Hematopoietic multipotent progenitor cell (in vitro differentiated cells): Measurements from ENCODE around the gene MYL9. TPM values are rescaled to one million over a fixed set of nuclear protein-coding genes. Genes with fewer than 3 reads are reported as not detected.
"Not testable (repeated sequence)": the region's sequence is repeated elsewhere in the genome, so short reads cannot be mapped to it uniquely, and the experiment has no call there.

ENCODE experiments used
- DNase-seq, 3 donors: peaks; one replicate each; pipeline ENCODE4 v3.0.0-alpha.2; 2011 to 2015; ENCODE audit warnings: low read depth in 2 of 3, low spot score in 2 of 3
- total RNA-seq: library from RNA; depleted of rRNA; stranded (reverse); fragments of >200 nt; gene quantifications from one replicate; pipeline ENCODE4 v1.2.3, GENCODE V29; 2012

Gene MYL9
- total RNA-seq, 1 donor: 0.81 TPM

DNA sequence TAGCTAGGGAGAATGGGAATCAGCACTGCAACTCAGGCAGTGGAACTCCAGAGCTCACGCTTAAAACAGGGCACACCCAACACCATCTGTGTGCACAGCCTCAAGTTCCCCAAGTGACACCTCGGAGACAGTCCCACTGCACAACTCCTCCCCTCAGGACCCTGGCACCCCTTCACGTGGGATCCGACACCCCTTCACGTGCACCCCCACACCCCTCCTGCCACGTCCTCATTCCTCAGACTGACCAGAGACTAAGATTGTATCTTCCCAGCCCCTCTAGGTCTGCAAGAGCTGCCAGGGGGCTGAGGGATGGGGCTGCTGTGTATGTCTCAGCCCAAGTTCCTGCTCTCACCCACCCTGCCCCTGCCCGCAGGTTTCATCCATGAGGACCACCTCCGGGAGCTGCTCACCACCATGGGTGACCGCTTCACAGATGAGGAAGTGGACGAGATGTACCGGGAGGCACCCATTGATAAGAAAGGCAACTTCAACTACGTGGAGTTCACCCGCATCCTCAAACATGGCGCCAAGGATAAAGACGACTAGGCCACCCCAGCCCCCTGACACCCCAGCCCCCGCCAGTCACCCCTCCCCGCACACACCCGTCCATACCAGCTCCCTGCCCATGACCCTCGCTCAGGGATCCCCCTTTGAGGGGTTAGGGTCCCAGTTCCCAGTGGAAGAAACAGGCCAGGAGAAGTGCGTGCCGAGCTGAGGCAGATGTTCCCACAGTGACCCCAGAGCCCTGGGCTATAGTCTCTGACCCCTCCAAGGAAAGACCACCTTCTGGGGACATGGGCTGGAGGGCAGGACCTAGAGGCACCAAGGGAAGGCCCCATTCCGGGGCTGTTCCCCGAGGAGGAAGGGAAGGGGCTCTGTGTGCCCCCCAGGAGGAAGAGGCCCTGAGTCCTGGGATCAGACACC is 7.6 kb downstream of the MYL9 start:
- no peak for DNase-seq

DNA sequence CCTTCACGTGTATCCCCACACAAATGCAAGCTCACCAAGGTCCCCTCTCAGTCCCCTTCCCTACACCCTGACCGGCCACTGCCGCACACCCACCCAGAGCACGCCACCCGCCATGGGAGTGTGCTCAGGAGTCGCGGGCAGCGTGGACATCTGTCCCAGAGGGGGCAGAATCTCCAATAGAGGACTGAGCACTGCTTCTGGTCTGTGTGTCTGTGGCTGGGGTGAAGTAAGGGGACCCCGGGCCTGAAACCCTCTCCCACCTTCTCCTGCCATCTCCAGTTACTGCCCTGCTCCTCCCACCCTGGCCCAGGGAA is 8.3 kb downstream of the MYL9 start:
- no peak for DNase-seq

DNA sequence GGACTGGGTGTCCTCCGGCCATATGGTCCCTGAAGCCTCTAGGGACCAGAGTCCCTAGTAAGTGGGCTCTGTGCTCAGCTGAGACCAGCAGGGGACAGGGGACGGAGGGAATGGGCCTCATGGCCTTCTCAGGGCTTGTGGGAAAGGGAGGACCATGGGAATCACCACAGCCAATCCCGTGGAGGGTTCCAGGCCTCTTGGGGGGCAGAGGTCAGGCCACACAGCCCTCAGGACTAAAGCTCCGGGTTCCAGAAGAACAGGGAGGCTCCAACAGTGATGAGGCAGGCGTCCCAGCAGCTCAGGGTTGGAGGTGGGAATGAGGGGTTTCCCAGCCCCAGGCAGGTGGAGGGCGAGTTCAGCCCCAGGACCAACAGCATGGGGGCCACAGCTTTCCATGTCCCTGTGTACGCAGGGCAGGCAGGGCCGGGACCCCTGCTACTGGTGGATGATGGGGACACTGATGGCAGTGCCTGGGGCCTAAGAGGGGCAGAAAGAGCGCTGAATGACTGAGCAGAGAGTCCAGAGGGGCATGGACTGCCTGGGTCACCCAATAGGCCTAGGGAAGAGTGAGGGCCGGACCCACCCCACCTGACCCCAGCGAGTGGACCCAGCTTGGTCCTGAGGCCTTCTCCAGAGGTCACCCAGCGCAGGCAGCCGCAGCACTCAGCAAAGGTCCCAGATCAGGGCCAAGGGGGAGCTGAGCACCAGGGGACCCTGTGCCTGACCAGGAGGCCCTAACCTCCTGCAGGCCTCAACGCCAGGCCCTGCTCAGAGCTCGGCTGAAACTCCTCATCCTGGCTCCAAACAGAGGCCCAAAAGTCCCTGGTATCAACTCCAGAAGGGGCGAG is 8.8 kb downstream of the MYL9 start:
- no peak for DNase-seq

DNA sequence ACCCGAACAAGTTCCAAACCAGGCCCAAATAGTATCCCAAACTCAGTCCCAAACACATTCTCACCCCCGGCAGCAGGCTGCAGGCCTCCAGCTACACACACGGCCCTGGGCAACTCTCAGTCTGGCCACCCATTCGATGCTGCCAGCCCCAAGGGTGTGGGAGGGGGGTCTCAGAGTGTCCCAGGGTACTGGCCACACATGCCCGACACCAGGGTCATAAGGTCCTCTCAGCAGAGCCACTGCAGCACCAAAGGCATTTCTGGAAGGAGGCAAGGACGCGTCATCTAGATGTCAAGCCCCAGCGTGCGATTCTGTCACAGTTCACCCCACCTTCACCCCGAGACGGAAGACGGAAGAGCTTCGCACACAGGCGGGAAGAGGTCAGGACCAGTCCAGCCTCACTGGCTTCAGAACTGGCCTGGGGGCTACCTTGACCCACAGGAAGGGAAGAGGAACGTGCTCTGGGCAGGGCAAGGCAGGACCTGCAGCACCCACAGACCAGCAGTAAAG is 9.5 kb downstream of the MYL9 start:
- no peak for DNase-seq

DNA sequence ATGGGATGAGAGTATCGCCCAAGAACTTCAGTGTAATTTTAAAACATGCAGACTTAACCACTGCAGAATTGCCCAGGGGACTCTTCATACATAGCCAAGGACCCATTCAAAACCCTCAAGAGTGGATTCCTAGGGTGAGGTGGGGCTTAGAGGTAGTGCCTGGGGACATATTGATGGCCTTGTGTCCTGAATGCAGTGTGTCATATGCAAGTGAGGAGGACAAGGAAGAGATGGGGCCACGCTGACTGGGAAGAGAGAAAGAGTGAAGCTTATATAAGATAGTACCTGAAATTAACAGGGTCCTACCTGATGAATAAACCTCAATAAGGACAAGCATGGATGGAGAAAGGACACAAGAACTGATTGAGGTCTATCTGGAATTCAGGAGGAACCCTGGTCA is 13.9 kb downstream of the MYL9 start:
- no peak for DNase-seq

DNA sequence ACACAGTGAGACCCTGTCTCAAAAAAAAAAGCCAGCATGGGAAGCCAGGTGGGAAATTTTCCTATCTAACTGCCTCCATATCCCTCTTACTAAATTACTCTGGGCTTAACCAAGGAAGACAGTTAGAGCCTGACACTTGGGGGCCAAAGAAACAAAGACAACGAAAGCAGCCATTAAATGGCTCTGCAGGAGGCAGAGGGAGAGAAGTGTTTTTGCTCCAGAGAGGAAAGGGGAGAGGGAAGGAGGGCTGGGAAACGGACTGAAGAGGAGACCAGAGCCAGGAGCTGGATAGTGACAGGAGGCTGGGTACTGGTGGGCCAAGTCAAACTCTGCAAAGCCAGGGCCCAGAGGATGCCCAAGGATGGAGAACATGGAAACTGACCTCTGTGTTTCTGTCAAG is 21.4 kb downstream of the MYL9 start:
- no peak for DNase-seq

DNA sequence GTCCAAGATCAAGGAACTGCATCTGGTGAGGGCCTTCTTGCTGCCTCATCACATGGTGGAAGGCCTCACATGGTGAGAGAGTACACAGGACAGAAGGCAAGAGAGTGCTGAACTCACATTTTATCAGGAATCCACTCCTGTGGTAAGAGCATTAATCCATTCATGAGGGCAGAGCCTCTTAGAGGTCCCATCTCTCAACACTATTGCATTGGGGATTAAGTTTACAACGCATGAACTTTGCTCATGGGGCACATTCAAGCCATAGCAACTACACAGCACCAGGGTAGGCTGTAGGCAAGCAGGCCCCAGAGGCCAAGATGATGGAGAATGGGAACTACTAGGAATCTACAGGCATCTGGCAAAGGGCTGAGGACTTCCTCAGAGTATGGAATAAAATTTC is 22.1 kb downstream of the MYL9 start:
- DNase-seq: no peak

DNA sequence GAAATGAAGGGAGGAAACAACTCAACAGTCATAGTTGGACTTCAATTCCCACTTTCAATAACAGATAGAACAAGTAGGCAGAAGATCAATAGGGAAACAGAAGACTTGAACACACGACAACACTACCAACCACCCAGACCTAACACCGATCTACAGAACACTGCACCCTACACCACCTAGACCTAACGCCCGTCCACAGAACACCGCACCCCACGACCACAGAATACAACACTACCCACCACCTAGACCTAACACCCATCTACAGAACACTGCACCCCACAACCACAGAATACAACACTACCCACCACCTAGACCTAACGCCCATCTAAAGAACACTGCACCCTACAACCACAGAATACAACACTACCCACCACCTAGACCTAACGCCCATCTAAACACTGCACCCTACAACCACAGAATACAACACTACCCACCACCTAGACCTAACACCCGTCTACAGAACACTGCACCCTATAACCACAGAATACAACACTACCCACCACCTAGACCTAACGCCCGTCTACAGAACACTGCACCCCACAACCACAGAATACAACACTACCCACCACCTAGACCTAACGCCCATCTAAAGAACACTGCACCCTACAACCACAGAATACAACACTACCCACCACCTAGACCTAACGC is 22.9 kb downstream of the MYL9 start:
- DNase-seq: not testable (repeated sequence)

DNA sequence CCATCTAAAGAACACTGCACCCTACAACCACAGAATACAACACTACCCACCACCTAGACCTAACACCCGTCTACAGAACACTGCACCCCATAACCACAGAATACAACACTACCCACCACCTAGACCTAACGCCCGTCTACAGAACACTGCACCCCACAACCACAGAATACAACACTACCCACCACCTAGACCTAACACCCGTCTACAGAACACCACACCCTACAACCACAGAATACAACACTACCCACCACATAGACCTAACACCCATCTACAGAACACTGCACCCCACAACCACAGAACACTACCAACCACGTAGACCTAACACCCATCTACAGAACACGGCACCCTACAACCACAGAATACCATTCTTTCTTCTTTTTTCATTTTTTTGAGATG is 23.4 kb downstream of the MYL9 start:
- DNase-seq: not testable (repeated sequence)

DNA sequence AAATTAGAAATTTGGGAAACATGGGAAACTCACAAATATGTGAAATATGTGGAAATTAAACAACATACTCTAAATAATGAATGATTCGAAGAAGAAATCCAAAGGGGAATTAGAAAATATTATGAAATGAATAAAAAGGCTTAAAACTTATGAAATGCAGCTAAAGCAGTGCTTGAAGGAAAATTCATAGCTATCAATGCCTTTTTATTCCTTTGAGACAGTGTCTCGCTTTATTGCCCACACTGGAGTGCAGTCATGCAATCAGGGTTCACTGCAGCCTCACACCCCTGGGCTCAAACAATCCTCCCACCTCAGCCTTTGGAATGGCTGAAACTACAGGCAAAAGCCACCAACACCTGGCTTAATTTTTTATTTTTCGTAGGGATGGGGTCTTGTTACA is 24.2 kb downstream of the MYL9 start:
- no peak for DNase-seq

DNA sequence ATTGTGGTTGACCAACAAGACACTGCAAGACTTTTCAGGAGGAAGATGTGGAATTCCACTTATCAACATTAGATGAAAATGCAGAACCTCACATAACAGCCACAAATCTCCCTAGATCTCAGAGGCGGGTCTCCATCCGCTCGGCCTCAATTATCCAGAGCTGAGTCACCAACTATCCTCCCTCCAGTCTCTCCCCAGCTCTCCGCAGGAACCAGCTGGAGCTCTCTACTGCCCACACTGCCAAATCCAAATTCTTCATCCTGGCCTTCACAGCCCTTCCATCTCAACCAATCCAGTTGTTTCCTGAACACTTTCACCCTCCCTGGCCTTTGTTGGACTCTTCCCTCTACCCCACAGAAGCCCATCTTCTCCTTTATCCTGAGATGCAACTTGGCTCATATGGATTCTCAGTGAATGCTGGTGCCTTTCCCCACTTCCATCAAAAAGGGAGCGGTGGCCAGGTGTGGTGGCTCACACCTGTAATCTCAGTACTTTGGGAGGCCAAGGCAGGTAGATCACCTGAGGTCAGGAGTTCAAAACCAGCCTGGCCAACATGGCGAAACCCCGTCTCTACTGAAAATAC is 28.6 kb downstream of the MYL9 start:
- no peak for DNase-seq

DNA sequence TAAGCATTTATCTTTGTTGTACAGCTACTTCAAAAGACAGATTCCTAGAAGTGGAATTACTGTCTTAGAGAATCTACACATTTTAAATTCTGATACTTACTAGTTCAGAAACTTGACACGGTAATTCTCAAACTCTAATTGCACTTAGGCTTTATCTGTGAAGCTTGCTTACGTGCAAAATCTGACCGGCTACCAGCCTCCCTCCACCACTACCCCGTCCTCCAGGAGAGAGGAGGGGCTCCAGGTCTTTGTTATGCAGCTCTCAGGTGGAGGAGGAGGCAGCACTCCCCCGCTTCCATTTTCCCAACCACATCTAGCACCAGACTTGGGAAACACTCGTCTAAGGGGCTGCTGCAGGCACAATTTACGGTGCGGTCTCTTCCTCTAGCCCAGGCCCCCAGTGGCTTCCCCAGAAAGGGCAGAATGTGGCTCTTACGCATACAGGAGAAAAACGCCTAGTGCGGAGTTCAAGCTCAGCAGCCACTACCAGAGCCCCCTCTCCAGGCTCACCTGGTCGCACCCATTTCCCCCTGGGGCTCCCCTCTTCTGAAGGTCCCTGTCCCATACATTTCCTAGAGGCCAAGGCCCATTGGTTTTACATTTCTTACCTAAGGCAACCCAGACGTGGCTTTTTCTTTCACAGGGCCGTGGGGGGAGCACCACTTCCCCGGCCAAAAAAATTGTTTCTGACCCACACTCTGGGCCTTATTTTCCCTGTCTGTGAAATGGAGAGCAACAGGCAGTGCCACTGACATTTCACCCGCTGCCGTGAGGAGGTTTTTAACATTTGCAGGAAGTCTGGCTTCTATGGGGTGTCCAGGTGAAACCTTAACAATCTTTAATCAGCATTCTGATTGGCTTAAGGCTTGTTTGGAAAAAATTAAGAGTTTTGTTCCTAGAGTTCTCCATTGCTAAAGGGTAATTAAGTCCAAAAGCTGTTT is 30.5 kb downstream of the MYL9 start:
- DNase-seq: peak in 2 of 3 donors; percentile 37 to 43

DNA sequence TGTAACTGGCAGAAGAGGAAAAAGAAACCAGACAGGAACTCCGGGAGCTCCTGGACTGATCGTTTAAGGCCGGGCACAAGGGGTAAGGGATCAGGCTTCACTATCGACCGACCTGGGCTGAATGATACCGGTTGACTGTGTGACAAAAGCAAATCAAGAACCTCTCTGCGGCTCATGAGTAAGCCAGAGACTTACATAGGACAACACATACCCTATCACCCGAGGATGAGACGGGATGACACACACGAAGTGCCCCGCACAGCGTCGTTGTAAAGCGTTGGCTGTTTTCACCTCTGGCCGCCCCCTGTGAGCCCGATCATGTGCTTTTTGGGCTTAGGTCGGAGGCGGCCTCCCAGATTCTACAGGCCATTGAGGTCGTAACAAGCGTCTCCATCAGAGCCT is 31.4 kb downstream of the MYL9 start:
- peak in 2 of 3 donors; percentile 56 to 62 for DNase-seq

DNA sequence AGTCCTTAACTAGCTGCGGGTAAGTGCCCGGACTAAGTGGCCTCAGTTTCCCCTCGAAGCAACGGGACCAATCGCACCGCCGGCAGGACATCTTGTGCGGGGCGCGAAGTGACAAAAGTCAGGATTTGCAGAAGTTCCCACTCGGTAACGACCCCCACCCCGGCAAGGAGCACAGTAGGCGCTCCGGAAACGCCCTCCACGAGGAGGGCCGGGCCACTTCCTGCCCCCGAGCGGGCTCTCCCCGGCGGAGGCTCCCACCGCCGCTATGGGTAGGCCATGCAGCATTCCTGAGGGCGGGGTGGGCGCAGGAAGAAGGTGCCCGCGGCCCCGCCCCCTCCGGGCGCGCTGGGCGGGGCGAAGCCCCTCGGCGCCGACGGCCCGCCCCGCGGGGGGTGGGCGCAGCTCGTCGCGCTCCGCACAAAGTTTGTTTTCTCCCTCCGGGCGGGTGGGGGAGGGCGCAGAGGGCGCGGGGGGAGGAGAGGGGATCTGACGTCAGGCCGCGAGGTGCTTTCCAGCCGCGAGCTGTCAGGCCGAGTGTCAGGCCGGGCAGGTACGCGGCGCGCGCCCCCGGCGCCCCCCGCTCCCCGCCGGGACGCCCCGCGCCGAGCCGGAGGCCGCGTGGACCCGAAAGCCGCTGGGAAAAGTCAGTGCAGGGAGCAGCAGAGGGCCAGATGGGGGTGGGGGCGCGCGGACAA is 31.9 kb downstream of the MYL9 start, which contains the start of gene TGIF2:
TGIF2 (plus strand) TSS at position 495 of the 695 bp plus-strand sequence. CDS start 5,178 bp downstream, outside the sequence.
- peak; percentile 83 to 94 (median 93) for DNase-seq

DNA sequence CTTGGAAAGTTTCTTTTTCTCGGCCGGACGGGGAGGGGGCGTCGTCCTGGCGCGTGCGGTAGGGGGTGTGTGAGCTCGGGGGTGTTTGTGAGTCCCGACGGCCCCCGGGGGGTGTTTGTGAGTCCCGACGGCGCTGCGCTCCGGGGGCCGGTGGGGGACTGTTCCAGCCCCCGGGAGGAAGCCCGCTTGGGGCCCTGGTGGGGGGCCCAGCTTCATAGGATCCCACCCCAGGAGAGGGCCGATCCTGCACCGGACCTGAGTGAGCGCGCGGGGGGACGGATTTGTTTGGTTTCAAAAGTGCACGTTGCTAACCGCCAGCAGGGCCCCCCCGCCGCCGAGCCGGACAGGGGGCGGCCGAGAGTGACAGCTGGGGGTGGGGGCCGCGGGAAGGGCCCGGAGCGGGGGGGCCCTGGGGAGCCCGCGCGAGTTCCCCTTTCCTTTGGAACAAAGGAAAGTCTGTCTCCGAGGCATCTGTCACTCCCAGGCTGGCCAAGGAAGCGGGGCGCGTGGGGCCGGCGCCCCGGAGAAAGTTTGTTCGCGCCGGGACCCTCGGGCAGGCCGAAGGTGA is 32.6 kb downstream of the MYL9 start:
- DNase-seq: peak in 2 of 3 donors; percentile 61 to 78

DNA sequence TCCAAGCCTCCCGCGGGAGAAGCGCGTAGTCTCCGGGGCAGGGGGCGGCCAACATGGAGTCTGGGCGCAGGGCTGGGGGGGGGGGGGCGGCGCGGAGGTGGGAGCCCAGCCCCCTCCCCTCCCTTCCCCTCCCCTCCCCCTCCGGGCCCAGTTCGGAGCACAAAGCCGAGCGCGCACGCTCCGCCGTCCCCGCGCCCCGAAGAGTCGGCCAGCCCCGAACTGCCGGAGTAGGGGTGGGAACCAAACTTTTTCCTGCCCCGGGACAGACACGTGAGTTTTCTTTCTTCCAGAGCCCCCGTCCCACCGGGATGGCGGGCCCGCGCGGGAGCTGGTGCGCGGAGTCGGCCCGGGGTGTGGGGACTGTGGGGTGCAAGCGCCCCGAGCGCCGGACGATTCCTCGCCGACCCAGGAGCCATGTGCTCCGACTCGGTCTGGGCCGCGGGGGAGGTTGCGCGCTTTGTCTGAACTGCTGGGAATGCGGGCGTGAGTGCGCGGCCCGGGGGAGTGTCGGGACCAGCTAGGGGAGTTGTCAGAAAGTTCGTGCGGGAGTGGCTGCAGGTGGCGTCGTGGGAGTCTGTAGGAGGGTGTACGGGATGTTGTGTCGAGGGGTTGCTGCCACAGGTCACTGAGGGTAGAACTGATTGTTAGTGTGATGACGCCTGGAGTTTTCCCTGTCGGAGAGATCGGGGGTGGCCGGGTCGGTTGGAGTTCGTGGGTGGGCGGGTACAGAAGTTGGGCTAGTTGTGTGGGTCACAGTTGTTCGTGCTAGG is 33.2 kb downstream of the MYL9 start:
- peak in 2 of 3 donors; percentile 19 to 60 for DNase-seq

DNA sequence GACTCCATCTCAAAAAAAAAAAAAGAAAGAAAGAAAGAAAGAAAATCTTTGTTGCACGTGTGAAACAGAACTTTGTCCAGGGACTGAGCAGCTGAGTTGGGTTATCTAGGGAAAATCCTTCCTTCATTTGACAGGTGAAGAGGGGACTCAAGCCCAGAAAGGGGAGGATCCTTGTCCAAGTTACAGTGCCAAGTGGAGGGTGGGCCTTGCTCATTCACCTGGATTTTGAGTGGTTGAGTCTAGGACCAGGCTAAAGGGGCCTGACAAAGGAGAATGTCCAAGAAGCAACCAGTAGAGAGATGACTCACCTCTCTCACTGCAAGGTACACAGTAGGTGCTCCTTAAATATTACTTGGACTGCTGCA is 34.7 kb downstream of the MYL9 start:
- DNase-seq: no peak
